DND-41 (cell line): ENCODE results near the gene MYG1.

Source experiments
- ATAC-seq: fragments of 200-7000 bp; cut with Tn5 transposase; 3 replicates; pipeline ENCODE4 v1.9.1; 2021; ENCODE audit warnings: low read depth; ENCODE audit not compliant: insufficient read depth
- DNase-seq: peaks from one replicate; pipeline ENCODE4 v3.0.0-alpha.2; 2020
- H2AFZ ChIP-seq: 2 replicates; pipeline ENCODE4 v1.6.0; 2012; ENCODE audit warnings: low read depth, low read length
- H3K27ac ChIP-seq: 2 replicates; pipeline ENCODE4 v1.5.1; 2012; ENCODE audit warnings: low read length, inconsistent platforms
- H3K27me3 ChIP-seq: fragments of 200-600 bp; sonication (generic); 2 replicates; pipeline ENCODE4 v1.6.0; 2012; ENCODE audit warnings: low read length, mild to moderate bottlenecking, inconsistent platforms; ENCODE audit not compliant: insufficient read depth, poor library complexity
- H3K36me3 ChIP-seq: 2 replicates; pipeline ENCODE4 v1.5.1; 2012; ENCODE audit warnings: low read length, inconsistent platforms; ENCODE audit not compliant: insufficient read depth
- H3K4me1 ChIP-seq: 2 replicates; pipeline ENCODE4 v1.5.1; 2012; ENCODE audit warnings: mild to moderate bottlenecking, low read length; ENCODE audit not compliant: insufficient read depth
- H3K4me2 ChIP-seq: 2 replicates; pipeline ENCODE4 v1.6.0; 2012; ENCODE audit warnings: mild to moderate bottlenecking, moderate library complexity, low read length, inconsistent platforms; ENCODE audit not compliant: insufficient read depth
- H3K4me3 ChIP-seq, 2 experiments: fragments of 200-600 bp in 1 of 2; shearing (Covaris generic) in 1 of 2; 2 replicates each; pipeline ENCODE4 v1.5.1; 2012 to 2016; ENCODE audit warnings: inconsistent platforms in 2 of 2, low read length in 2 of 2, mild to moderate bottlenecking in 2 of 2, low read depth in 1 of 2, moderate library complexity in 1 of 2
- H3K79me2 ChIP-seq: 2 replicates; pipeline ENCODE4 v1.6.0; 2012; ENCODE audit warnings: low read length, inconsistent platforms; ENCODE audit not compliant: insufficient read depth
- H3K9ac ChIP-seq: 2 replicates; pipeline ENCODE4 v1.6.0; 2012; ENCODE audit warnings: low read depth, mild to moderate bottlenecking, inconsistent platforms, low read length, moderate library complexity
- H3K9me3 ChIP-seq: 2 replicates; pipeline ENCODE4 v1.5.1; 2012; ENCODE audit warnings: low read length, moderate library complexity, mild to moderate bottlenecking, inconsistent platforms; ENCODE audit not compliant: insufficient read depth, severe bottlenecking
- H4K20me1 ChIP-seq: 2 replicates; pipeline ENCODE4 v1.6.0; 2012; ENCODE audit warnings: low read length; ENCODE audit not compliant: insufficient read depth
- CTCF ChIP-seq: IDR thresholded peaks from 2 replicates; pipeline ENCODE4 v1.5.1; 2012; ENCODE audit warnings: borderline replicate concordance, low read length, moderate library complexity, mild to moderate bottlenecking; ENCODE audit not compliant: poor library complexity, severe bottlenecking; ENCODE audit errors: extremely low read depth
- EZH2 ChIP-seq: IDR thresholded peaks from 3 replicates; pipeline ENCODE4 v1.6.1; 2012; ENCODE audit warnings: borderline replicate concordance, low read depth, mild to moderate bottlenecking, moderate library complexity, low read length, inconsistent platforms; ENCODE audit not compliant: severe bottlenecking

The MYG1 gene

GRCh38 chr12:53344824-53345485 lies 45.5 kb downstream of the MYG1 start:
- peaks cover 27% of the 10 kb centered on the region for H3K27me3 ChIP-seq
- H3K9ac ChIP-seq, result peak overlapping the region; percentile 58
- H3K4me3 ChIP-seq, result peak overlapping the region; percentile 33 to 66; a peak in 3 of 4 replicates
- peak overlapping the region; percentile 99 for H3K4me2 ChIP-seq
- TF ChIP-seq CTCF, result peak; percentile 78
- TF ChIP-seq EZH2, result peak; percentile 29
- peak overlapping the region; percentile 82 for H2AFZ ChIP-seq
- H3K27ac ChIP-seq, result 0 out of 2 replicates have a peak overlapping the region, but pooled peaks have one; percentile 43
- no peaks in the 10 kb centered on the region for H3K79me2 ChIP-seq
- DNase-seq (peak; percentile 74), ATAC-seq (peak; percentile 86)
- no peaks in the 10 kb centered on the region for H3K9me3 ChIP-seq
- H3K36me3 ChIP-seq, result no peaks in the 10 kb centered on the region
- no peaks in the 10 kb centered on the region for H4K20me1 ChIP-seq
- H3K4me1 ChIP-seq, result peaks cover 18% of the 10 kb centered on the region

- H3K4me1 ChIP-seq, result peaks cover 18% of the 10 kb centered on the region
- no peak; the same call in 2 of the 3 replicates for ATAC-seq
Measured at GRCh38 chr12:53345486-53346188, 46.1 kb downstream of the MYG1 start.

GRCh38 chr12:53346491-53346890 lies 47.0 kb downstream of the MYG1 start:
- Histone ChIP-seq H3K4me2 (no peak overlapping the region), H4K20me1 (no peaks in the 10 kb centered on the region), H3K4me3 (no peak overlapping the region), H3K27me3 (peaks cover 24% of the 10 kb centered on the region), H3K9ac (no peak overlapping the region; the same call in 1 of the 2 replicates), H3K9me3 (no peaks in the 10 kb centered on the region), H3K27ac (no peak overlapping the region), H3K79me2 (no peaks in the 10 kb centered on the region), H3K36me3 (no peaks in the 10 kb centered on the region), H3K4me1 (peaks cover 18% of the 10 kb centered on the region), H2AFZ (no peak overlapping the region)
- ATAC-seq (no peak), DNase-seq (no peak)
- TF ChIP-seq CTCF (no peak), EZH2 (no peak)

More at GRCh38 chr12:53345486-53346188, 46.1 kb downstream of the MYG1 start:
- DNase-seq, result no peak
- peak overlapping the region in 1 of 2 experiments; percentile 66; a peak in 2 of 4 replicates for H3K4me3 ChIP-seq
- H3K27me3 ChIP-seq, result peaks cover 25% of the 10 kb centered on the region
- no peaks in the 10 kb centered on the region for H4K20me1 ChIP-seq
- H2AFZ ChIP-seq, result no peak overlapping the region
- H3K9ac ChIP-seq, result peak overlapping the region; percentile 58; the same call in 1 of the 2 replicates
- peak overlapping the region; percentile 99 for H3K4me2 ChIP-seq
- no peak overlapping the region for H3K27ac ChIP-seq
- H3K36me3 ChIP-seq, result no peaks in the 10 kb centered on the region
- no peaks in the 10 kb centered on the region for H3K9me3 ChIP-seq
- no peak for TF ChIP-seq CTCF
- TF ChIP-seq EZH2, result no peak
- H3K79me2 ChIP-seq, result no peaks in the 10 kb centered on the region
